Epithelial cell of proximal tubule (primary cell): Measurements from ENCODE around the gene TEPSIN. TPM values are rescaled to one million over a fixed set of nuclear protein-coding genes. Genes with fewer than 3 reads are reported as not detected.

Source experiments
- DNase-seq: peaks from one replicate; pipeline ENCODE4 v3.0.0-alpha.2; 2011; ENCODE audit warnings: low read depth
- H3K4me3 ChIP-seq: 2 replicates; pipeline ENCODE4 v1.5.1; 2011; ENCODE audit warnings: low read depth, mild to moderate bottlenecking, low read length
- CTCF ChIP-seq: conservative IDR thresholded peaks from 2 replicates; pipeline ENCODE4 v1.5.1; 2012; ENCODE audit warnings: low read depth, mild to moderate bottlenecking, low read length
- total RNA-seq: library from RNA; depleted of rRNA; stranded (reverse); fragments of >200 nt; gene quantifications from 2 replicates; pipeline ENCODE4 v1.2.3, GENCODE V29; 2015

The TEPSIN gene
- total RNA-seq, 1 donor from 2014 or later = 37.3 TPM

DNA sequence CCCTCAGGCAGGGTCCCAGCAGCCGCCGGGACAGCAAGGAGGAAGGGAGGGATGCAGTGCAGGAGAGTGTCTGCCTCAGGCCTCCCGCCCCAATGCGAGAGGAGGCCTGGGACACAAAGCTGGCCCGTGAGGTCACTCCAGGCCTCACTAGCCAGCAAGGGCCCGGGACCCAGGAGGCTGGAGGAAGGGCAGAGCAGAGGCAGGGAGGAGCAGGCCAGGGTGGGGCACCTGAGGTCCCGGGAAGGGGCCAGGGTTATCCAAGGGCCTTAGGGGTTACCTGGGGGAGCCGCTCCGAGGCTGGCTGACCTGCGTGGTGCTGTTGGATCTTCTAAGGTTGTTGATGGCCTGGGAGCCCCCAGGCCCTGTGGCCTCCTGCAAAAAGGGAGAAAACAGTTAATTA is 30.2 kb downstream of the TEPSIN start:
- H3K4me3 ChIP-seq = no peak overlapping the region
- TF ChIP-seq CTCF = no peak
- no peak for DNase-seq

- TF ChIP-seq CTCF = no peak
- no peak for DNase-seq
- no peak overlapping the region for H3K4me3 ChIP-seq
Measured at GRCh38 chr17:81207610-81208581, 31.0 kb downstream of the TEPSIN start.

- no peak overlapping the region for H3K4me3 ChIP-seq
- TF ChIP-seq CTCF = no peak
- DNase-seq = no peak
Measured at GRCh38 chr17:81206657-81207056, 32.2 kb downstream of the TEPSIN start.

DNA sequence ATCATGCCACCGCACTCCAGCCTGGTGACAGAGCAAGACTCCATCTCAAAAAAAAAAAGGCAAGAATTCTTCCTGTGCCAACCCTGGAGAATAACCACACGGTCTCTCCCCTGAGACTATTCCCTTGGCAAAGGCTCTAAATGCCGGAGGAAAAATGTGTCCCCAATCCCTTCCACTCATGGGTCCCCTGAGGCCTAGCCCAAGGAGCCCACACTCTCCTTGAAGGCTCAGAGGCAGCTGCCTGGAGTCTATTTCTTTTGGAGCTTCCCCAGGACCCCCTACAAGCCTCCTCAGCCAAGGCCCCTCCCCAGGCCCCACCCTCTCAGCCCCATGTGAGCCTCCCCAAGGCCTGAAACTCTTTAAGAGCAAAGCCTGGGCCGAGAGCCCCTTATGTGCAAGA is 32.7 kb downstream of the TEPSIN start:
- no peak for DNase-seq
- no peak overlapping the region for H3K4me3 ChIP-seq
- TF ChIP-seq CTCF = no peak

DNA sequence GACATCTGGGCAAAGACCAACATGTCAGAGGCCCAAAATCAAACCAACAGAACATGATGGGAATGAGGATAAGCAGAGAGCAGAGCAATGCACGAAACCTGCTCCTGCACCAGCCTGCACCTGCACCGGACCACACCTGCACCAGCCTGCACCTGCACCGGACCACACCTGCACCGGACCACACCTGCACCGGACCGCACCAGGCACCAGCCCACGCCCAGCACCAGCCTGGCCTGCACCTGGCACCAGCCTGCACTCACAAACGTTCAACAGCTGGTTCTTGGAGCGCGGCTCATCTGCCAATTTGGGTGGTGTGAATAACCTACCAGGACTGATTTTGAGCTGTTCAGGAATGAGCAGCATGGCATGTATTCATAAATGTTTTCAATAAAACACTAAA is 34.3 kb downstream of the TEPSIN start:
- DNase-seq = no peak
- TF ChIP-seq CTCF = no peak
- no peak overlapping the region for H3K4me3 ChIP-seq

GRCh38 chr17:81203136-81203535 is 35.7 kb downstream of the TEPSIN start:
- no peak for DNase-seq
- no peak for TF ChIP-seq CTCF

GRCh38 chr17:81202318-81202717 is 36.5 kb downstream of the TEPSIN start:
- no peak overlapping the region for H3K4me3 ChIP-seq
- no peak for DNase-seq
- TF ChIP-seq CTCF = no peak

More at GRCh38 chr17:81203136-81203535, 35.7 kb downstream of the TEPSIN start:
- no peak overlapping the region for H3K4me3 ChIP-seq
